HepG2 (cell line): ENCODE results near the gene ATP4A. TPM values are rescaled to one million over a fixed set of nuclear protein-coding genes. Genes with fewer than 3 reads are reported as not detected.

Source experiments
- CREM ChIP-seq, 2 experiments: sonication (generic) in 1 of 2; formaldehyde crosslinking in 1 of 2; IDR thresholded peaks; 2 replicates each; pipeline versions ENCODE4 v1.4.0 to v1.6.1; 2016 to 2020; ENCODE audit warnings: antibody characterized with exemption in 1 of 2, mild to moderate bottlenecking in 1 of 2, missing genetic modification reagents in 1 of 2
- KDM5A ChIP-seq: fragments of 200-600 bp; sonication (generic); IDR thresholded peaks from 2 replicates; pipeline ENCODE4 v1.7.0; 2018; ENCODE audit warnings: antibody characterized with exemption, mild to moderate bottlenecking, low read length, borderline replicate concordance
- KDM5B ChIP-seq: sonication (generic); formaldehyde crosslinking; IDR thresholded peaks from 2 replicates; pipeline ENCODE4 v1.4.0; 2020; ENCODE audit warnings: missing genetic modification reagents, mild to moderate bottlenecking, borderline replicate concordance
- MBNL3 ChIP-seq: fragments of 250-450 bp; sonication (Bioruptor Pico); conservative IDR thresholded peaks from 2 replicates; pipeline ENCODE4 v1.8.0; 2022; ENCODE audit warnings: mild to moderate bottlenecking, inconsistent platforms
- NCOA1 ChIP-seq: sonication (generic); formaldehyde crosslinking; IDR thresholded peaks from 2 replicates; pipeline ENCODE4 v1.9.0; 2021; ENCODE audit warnings: missing genetic modification reagents
- SALL1 ChIP-seq: sonication (generic); formaldehyde crosslinking; IDR thresholded peaks from 2 replicates; pipeline ENCODE4 v1.8.0; 2022; ENCODE audit warnings: mild to moderate bottlenecking, missing genetic modification reagents
- ZNF232 ChIP-seq: sonication (generic); formaldehyde crosslinking; IDR thresholded peaks from 2 replicates; pipeline ENCODE4 v1.4.0; 2020; ENCODE audit warnings: missing genetic modification reagents, borderline replicate concordance
- ZNF564 ChIP-seq: sonication (generic); formaldehyde crosslinking; IDR thresholded peaks from 2 replicates; pipeline ENCODE4 v1.8.1; 2023; ENCODE audit warnings: mild to moderate bottlenecking, missing genetic modification reagents
- ZNF605 ChIP-seq: sonication (generic); formaldehyde crosslinking; IDR thresholded peaks from 2 replicates; pipeline ENCODE4 v1.8.0; 2022; ENCODE audit warnings: mild to moderate bottlenecking, missing genetic modification reagents
- ZNF710 ChIP-seq: sonication (generic); formaldehyde crosslinking; IDR thresholded peaks from 2 replicates; pipeline ENCODE4 v1.5.0; 2020; ENCODE audit warnings: mild to moderate bottlenecking, missing genetic modification reagents, borderline replicate concordance
- polyA plus RNA-seq, 8 experiments: library from polyadenylated mRNA; depleted of rRNA in 3 of 8; stranded (reverse) in 7 of 8; unstranded in 1 of 8; fragments of >200 nt; fragmentation: Illumina TruSeq in 4 of 8; extraction: Trizol in 4 of 8; gene quantifications; 2 replicates each; pipeline versions ENCODE4 v1.2.1 to v1.2.3, GENCODE V29; 2011 to 2016; ENCODE audit warnings: low read depth in 4 of 8, missing spikeins in 1 of 8, mixed read lengths in 1 of 8; ENCODE audit not compliant: insufficient read depth in 1 of 8
- total RNA-seq, 5 experiments: library from RNA; depleted of rRNA; stranded (reverse); fragments of >200 nt; fragmentation: Illumina TruSeq; extraction: Trizol; gene quantifications; 2 replicates each; pipeline ENCODE4 v1.2.3, GENCODE V29; 2016; ENCODE audit warnings: low read depth in 1 of 5
- TF ChIP-seq, protein P1 (sequence below): sonication (generic); formaldehyde crosslinking; IDR thresholded peaks from 2 replicates; pipeline ENCODE4 v1.4.0; 2020; ENCODE audit warnings: missing genetic modification reagents

The ATP4A gene
- total and polyA plus RNA-seq, 2 of the 13 experiments (the other 11 are each of a cell fraction or from before 2014, with no cell fraction given): 0.08 to 0.11 TPM

- TF ChIP-seq ZNF710 (CRISPR knock-in tag) (no peak), KDM5A (peak; percentile 24; the same call in 1 of the 2 replicates), MBNL3 (CRISPR knock-in tag) (no peak), CREM (IDR thresholded peaks at IDR 0.05) (no peak), CREM (CRISPR knock-in tag; IDR thresholded peaks at IDR 0.05) (no peak), KDM5B (peak; percentile 5; the same call in 1 of the 2 replicates), SALL1 (CRISPR knock-in tag) (0 out of 2 replicates have a peak, but pooled peaks have one; percentile 0), NCOA1 (CRISPR knock-in tag) (0 out of 2 replicates have a peak, but pooled peaks have one; percentile 35), ZNF232 (0 out of 2 replicates have a peak, but pooled peaks have one; percentile 25), ZNF605 (CRISPR knock-in tag) (peak; percentile 38; the same call in 1 of the 2 replicates), ZNF564 (CRISPR knock-in tag) (peak; percentile 32; the same call in 1 of the 2 replicates)
- TF ChIP-seq, protein P1, sequence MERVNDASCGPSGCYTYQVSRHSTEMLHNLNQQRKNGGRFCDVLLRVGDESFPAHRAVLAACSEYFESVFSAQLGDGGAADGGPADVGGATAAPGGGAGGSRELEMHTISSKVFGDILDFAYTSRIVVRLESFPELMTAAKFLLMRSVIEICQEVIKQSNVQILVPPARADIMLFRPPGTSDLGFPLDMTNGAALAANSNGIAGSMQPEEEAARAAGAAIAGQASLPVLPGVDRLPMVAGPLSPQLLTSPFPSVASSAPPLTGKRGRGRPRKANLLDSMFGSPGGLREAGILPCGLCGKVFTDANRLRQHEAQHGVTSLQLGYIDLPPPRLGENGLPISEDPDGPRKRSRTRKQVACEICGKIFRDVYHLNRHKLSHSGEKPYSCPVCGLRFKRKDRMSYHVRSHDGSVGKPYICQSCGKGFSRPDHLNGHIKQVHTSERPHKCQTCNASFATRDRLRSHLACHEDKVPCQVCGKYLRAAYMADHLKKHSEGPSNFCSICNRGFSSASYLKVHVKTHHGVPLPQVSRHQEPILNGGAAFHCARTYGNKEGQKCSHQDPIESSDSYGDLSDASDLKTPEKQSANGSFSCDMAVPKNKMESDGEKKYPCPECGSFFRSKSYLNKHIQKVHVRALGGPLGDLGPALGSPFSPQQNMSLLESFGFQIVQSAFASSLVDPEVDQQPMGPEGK (CRISPR knock-in tag): peak; percentile 75
Observed at GRCh38 chr19:35545855-35546381, 17.5 kb downstream of the ATP4A start (continued).
